Vagina (tissue), 2 donors: ENCODE data around the gene RTRAF. TPM values are rescaled to one million over a fixed set of nuclear protein-coding genes. Genes with fewer than 3 reads are reported as not detected.

Experiments used
- DNase-seq, 2 donors: peaks; one replicate each; pipeline ENCODE4 v3.0.0-alpha.2; 2017; ENCODE audit errors: extremely low spot score in 2 of 2
- H3K27ac ChIP-seq: fragments of 200-600 bp; sonication (generic); one replicate; pipeline ENCODE4 v1.5.1; 2019
- H3K27me3 ChIP-seq: fragments of 200-600 bp; sonication (generic); one replicate; pipeline ENCODE4 v1.5.1; 2019
- H3K36me3 ChIP-seq, 2 donors: fragments of 200-600 bp; sonication (generic); one replicate each; pipeline ENCODE4 v1.5.1; 2017 to 2019
- H3K4me1 ChIP-seq: fragments of 200-600 bp; sonication (generic); one replicate; pipeline ENCODE4 v1.5.1; 2019
- H3K4me3 ChIP-seq, 2 donors: fragments of 200-600 bp; sonication (generic); 1 replicate in 1 of 2; 2 replicates in 1 of 2; pipeline ENCODE4 v1.5.1; 2016 to 2019
- H3K9me3 ChIP-seq: fragments of 200-600 bp; sonication (generic); one replicate; pipeline ENCODE4 v1.5.1; 2019
- CTCF ChIP-seq, 3 experiments: fragments of 450-650 bp in 2 of 3; fragments of 200-600 bp in 1 of 3; sonication (generic) in 1 of 3; IDR thresholded peaks; one replicate each; pipeline ENCODE4 v1.5.1; 2017 to 2019; ENCODE audit warnings: antibody characterized with exemption in 3 of 3, mild to moderate bottlenecking in 2 of 3, moderate library complexity in 2 of 3
- POLR2A ChIP-seq, 2 donors: fragments of 450-650 bp; IDR thresholded peaks; one replicate each; pipeline ENCODE4 v1.6.1; 2017; ENCODE audit warnings: antibody characterized with exemption in 2 of 2, mild to moderate bottlenecking in 2 of 2, moderate library complexity in 2 of 2
- POLR2AphosphoS5 ChIP-seq, 2 donors: sonication (generic); formaldehyde crosslinking; IDR thresholded peaks; one replicate each; pipeline ENCODE4 v1.9.0; 2017; ENCODE audit warnings: antibody characterized with exemption in 2 of 2, mild to moderate bottlenecking in 2 of 2, low read depth in 1 of 2; ENCODE audit not compliant: insufficient read depth in 1 of 2
- intact Hi-C: fragments of 100-400 bp; cut with DNase I; formaldehyde crosslinking; loops from one replicate; pipeline ENCODE4 v1.15.1; 2023
- total RNA-seq: library from RNA; depleted of rRNA; stranded (reverse); fragments of >200 nt; gene quantifications from one replicate; pipeline ENCODE4 v1.2.3, GENCODE V29; 2016

RTRAF gene
- total RNA-seq, 1 donor from 2014 or later = 35.4 TPM

- no peaks in the 10 kb centered on the region for H3K27me3 ChIP-seq
- no peak overlapping the region for H3K4me3 ChIP-seq
- DNase-seq = no peak
- no peak overlapping the region for H3K27ac ChIP-seq
- TF ChIP-seq POLR2A (IDR thresholded peaks at IDR 0.05) = no peak
- TF ChIP-seq POLR2AphosphoS5 (IDR thresholded peaks at IDR 0.05; ENCODE audit: insufficient read depth in 1 of 2, low read depth in 1 of 2) = no peak
- no peak for TF ChIP-seq CTCF (IDR thresholded peaks at IDR 0.05)
- no peaks in the 10 kb centered on the region for H3K36me3 ChIP-seq
- H3K9me3 ChIP-seq = no peaks in the 10 kb centered on the region
- H3K4me1 ChIP-seq = no peaks in the 10 kb centered on the region
- intact Hi-C loops = no loop called here
These were observed 26.6 kb upstream of the RTRAF start for GRCh38 chr14:51962711-51963110.

- Histone ChIP-seq H3K27ac (no peak overlapping the region), H3K36me3 (no peaks in the 10 kb centered on the region), H3K9me3 (no peaks in the 10 kb centered on the region), H3K4me1 (no peaks in the 10 kb centered on the region), H3K4me3 (no peak overlapping the region), H3K27me3 (no peaks in the 10 kb centered on the region)
- DNase-seq = no peak
- TF ChIP-seq POLR2A (IDR thresholded peaks at IDR 0.05) = no peak
- TF ChIP-seq CTCF (IDR thresholded peaks at IDR 0.05) = no peak
- TF ChIP-seq POLR2AphosphoS5 (IDR thresholded peaks at IDR 0.05; ENCODE audit: insufficient read depth in 1 of 2, low read depth in 1 of 2) = no peak
- intact Hi-C loops = no loop called here
These were observed 26.1 kb upstream of the RTRAF start for GRCh38 chr14:51963286-51963685.

- H3K4me3 ChIP-seq = no peak overlapping the region
- no peaks in the 10 kb centered on the region for H3K27me3 ChIP-seq
- no peaks in the 10 kb centered on the region for H3K4me1 ChIP-seq
- intact Hi-C loops = no loop called here
- H3K27ac ChIP-seq = no peak overlapping the region
- DNase-seq = no peak
- H3K9me3 ChIP-seq = no peaks in the 10 kb centered on the region
- no peak for TF ChIP-seq POLR2A (IDR thresholded peaks at IDR 0.05)
- TF ChIP-seq CTCF (IDR thresholded peaks at IDR 0.05) = no peak
- TF ChIP-seq POLR2AphosphoS5 (IDR thresholded peaks at IDR 0.05; ENCODE audit: insufficient read depth in 1 of 2, low read depth in 1 of 2) = no peak
- H3K36me3 ChIP-seq = no peaks in the 10 kb centered on the region
These were observed 21.8 kb upstream of the RTRAF start for GRCh38 chr14:51967521-51967920.

- TF ChIP-seq CTCF (IDR thresholded peaks at IDR 0.05) (no peak), POLR2A (IDR thresholded peaks at IDR 0.05) (no peak), POLR2AphosphoS5 (IDR thresholded peaks at IDR 0.05; ENCODE audit: insufficient read depth in 1 of 2, low read depth in 1 of 2) (no peak)
- Histone ChIP-seq H3K9me3 (no peaks in the 10 kb centered on the region), H3K27ac (no peak overlapping the region), H3K27me3 (no peaks in the 10 kb centered on the region), H3K4me1 (no peaks in the 10 kb centered on the region), H3K36me3 (no peaks in the 10 kb centered on the region), H3K4me3 (no peak overlapping the region)
- no peak for DNase-seq
- intact Hi-C loops = no loop called here
These were observed 19.4 kb upstream of the RTRAF start for GRCh38 chr14:51969852-51970540.

GRCh38 chr14:51972566-51972965 lies 16.8 kb upstream of the RTRAF start:
- intact Hi-C loops = no loop called here
- no peaks in the 10 kb centered on the region for H3K27me3 ChIP-seq
- H3K4me1 ChIP-seq = no peaks in the 10 kb centered on the region
- H3K36me3 ChIP-seq = no peaks in the 10 kb centered on the region
- no peaks in the 10 kb centered on the region for H3K9me3 ChIP-seq
- no peak for TF ChIP-seq CTCF (IDR thresholded peaks at IDR 0.05)
- no peak for TF ChIP-seq POLR2AphosphoS5 (IDR thresholded peaks at IDR 0.05; ENCODE audit: insufficient read depth in 1 of 2, low read depth in 1 of 2)
- TF ChIP-seq POLR2A (IDR thresholded peaks at IDR 0.05) = no peak
- DNase-seq = no peak
- H3K27ac ChIP-seq = no peak overlapping the region
- H3K4me3 ChIP-seq = no peak overlapping the region
